AG09309 (cell line): ENCODE results near the gene DLST.

Source experiments
- DNase-seq: peaks from one replicate; pipeline ENCODE4 v3.0.0-alpha.2; 2010; ENCODE audit warnings: low read depth
- H3K4me3 ChIP-seq: 2 replicates; pipeline ENCODE4 v1.5.1; 2011; ENCODE audit warnings: mild to moderate bottlenecking, low read depth, low read length, moderate library complexity; ENCODE audit not compliant: control insufficient read depth
- TF ChIP-seq, protein P1 (sequence below): IDR thresholded peaks from 2 replicates; pipeline ENCODE4 v1.5.1; 2011; ENCODE audit warnings: mild to moderate bottlenecking, low read depth, low read length, inconsistent platforms; ENCODE audit not compliant: insufficient read depth, control insufficient read depth; ENCODE audit errors: missing control alignments

DLST gene

DNA sequence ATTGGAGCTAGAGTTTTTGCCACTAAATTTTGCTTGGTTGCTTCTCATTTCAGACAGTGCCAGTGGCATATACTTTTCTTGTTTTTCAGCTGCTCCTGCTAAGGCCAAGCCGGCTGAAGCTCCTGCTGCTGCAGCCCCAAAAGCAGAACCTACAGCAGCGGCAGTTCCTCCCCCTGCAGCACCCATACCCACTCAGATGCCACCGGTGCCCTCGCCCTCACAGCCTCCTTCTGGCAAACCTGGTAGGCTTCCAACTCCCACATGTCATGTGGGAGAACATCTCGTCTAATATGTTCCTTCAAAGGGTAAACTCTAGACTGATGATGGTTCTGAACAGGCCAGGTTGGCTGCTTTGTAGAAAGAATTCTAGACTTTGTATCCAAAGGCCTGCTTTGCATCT lies 11.0 kb downstream of the DLST start:
- H3K4me3 ChIP-seq, result no peak overlapping the region
- DNase-seq, result no peak
- TF ChIP-seq, protein P1, sequence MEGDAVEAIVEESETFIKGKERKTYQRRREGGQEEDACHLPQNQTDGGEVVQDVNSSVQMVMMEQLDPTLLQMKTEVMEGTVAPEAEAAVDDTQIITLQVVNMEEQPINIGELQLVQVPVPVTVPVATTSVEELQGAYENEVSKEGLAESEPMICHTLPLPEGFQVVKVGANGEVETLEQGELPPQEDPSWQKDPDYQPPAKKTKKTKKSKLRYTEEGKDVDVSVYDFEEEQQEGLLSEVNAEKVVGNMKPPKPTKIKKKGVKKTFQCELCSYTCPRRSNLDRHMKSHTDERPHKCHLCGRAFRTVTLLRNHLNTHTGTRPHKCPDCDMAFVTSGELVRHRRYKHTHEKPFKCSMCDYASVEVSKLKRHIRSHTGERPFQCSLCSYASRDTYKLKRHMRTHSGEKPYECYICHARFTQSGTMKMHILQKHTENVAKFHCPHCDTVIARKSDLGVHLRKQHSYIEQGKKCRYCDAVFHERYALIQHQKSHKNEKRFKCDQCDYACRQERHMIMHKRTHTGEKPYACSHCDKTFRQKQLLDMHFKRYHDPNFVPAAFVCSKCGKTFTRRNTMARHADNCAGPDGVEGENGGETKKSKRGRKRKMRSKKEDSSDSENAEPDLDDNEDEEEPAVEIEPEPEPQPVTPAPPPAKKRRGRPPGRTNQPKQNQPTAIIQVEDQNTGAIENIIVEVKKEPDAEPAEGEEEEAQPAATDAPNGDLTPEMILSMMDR, result no peak

DNA sequence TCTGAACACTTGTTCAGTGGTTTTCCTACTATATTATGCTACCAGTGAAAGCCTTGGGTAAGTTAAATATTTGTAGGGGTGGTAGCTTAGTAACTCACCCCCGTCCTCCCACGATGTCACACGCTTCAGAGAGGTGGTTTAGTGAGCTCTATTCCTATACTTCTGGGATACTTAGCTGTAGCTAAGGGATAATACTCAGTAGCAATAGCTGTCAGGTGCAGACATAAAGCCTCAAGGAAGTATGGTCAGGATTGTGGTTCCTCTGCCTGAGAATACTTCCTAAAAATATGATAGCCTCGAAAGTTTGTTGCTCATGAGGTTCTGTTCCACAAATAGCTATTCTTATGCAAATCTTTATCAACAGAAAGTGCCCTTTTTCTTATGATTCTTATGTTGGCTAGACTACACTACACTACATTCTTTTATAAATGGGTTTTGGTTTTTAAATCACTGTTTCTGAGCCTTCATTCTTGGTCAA lies 11.9 kb downstream of the DLST start:
- H3K4me3 ChIP-seq, result no peak overlapping the region
- DNase-seq, result no peak
- TF ChIP-seq, protein P1, result no peak

DNA sequence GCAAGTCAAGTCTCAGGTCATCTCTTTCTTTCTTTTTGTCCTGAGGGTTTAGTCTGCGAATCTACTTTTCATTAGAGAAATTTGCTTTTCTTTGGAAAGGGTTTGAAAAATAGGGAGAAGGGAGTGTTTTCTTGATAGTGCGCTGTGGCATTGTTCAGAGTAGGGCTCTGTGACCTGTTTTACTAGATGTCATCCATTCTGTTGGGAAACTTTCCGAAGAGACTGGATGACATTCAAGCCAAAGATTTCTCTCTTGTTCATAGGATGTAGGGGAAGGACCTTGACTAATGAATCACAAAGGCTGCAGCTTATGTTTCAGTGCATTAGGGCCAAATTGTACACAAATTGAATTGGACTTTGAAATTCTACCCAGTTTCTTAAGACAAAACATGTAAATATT lies 14.7 kb downstream of the DLST start:
- no peak overlapping the region for H3K4me3 ChIP-seq
- no peak for DNase-seq
- TF ChIP-seq, protein P1, result no peak

DNA sequence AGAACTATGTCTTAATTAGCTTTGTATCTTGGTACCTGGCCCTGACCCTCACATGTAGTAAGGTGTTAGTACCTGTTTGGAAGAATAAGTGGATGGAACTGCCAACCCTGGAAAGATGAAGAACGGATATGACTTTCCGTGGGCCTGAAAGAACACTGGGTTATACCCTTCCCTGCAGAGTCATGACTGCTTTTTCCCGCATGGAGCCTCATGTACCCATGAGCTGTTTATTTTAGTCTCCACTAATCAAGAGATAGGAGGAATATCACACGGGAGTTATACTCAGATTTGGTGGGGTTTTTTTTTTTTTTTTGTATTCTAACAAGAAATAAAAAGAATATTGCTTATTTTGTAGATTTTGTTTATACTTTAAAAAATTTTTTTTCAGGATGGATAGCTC lies 15.9 kb downstream of the DLST start:
- H3K4me3 ChIP-seq, result no peak overlapping the region
- TF ChIP-seq, protein P1, result no peak
- no peak for DNase-seq

DNA sequence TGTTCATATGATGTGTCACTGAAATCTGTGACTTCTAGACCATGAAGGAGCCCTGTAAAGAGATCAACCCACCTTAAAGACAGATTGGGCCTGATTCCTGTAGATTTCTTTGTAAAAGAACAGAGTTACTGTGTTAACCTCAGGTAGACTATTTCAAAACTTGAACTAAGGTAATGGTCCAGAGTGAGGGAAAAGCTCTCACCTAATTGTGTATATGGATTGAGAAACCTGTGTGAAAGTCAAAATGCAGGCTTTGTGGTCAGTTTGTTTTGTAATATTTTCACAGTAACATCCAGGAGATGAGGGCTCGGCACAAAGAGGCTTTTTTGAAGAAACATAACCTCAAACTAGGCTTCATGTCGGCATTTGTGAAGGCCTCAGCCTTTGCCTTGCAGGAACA lies 16.4 kb downstream of the DLST start:
- no peak for DNase-seq
- TF ChIP-seq, protein P1, result no peak
- H3K4me3 ChIP-seq, result no peak overlapping the region

DNA sequence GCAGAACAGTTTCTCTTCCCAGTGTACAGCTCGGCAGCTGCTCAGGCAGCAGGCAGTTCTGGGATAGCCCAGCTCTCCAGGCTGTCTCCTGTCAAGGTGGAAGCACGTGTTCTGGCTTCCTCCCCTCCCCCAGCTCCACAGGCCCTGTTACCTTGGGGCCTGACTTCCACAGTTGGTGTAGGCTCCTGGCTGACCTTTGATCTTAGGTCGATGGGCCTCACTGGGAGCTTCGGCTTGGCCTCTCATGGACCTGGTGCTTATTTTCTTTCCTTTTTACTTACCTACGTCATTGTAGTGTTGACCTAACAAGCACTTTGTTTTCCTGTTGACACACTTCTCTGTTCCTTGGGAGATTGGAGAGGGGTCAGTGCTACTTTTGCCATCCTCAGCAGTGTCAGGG lies 17.0 kb downstream of the DLST start:
- no peak for DNase-seq
- no peak overlapping the region for H3K4me3 ChIP-seq
- TF ChIP-seq, protein P1, result no peak
